H1 (cell line): ENCODE results near the gene SLC1A7. TPM values are rescaled to one million over a fixed set of nuclear protein-coding genes. Genes with fewer than 3 reads are reported as not detected.
A peak's percentile ranks its signal among the peaks of the same experiment; 100 is the strongest.

ENCODE experiments used
- CTCF ChIA-PET: fragments of 300-600 bp; sonication (Branson Sonifier 250); formaldehyde crosslinking; loops from one replicate; lab custom pipeline; 2021; ENCODE audit not compliant: partially characterized antibody; lab: Charles Lee
- POLR2A ChIA-PET: fragments of 300-600 bp; sonication (Branson Sonifier 250); formaldehyde crosslinking; loops from one replicate; lab custom pipeline; 2021; ENCODE audit warnings: inconsistent platforms; ENCODE audit not compliant: partially characterized antibody; lab: Charles Lee
- DNase-seq, 2 experiments: peaks; one replicate each; pipeline versions ENCODE4 v3.0.0 to v3.0.0-alpha.2; 2010 to 2022; ENCODE audit warnings: low spot score in 2 of 2, low read depth in 1 of 2, mixed read lengths in 1 of 2
- FAIRE-seq: peaks from 2 replicates; lab custom pipeline; 2011; peaks lifted over from hg19 to GRCh38; lab: Jason Lieb, UNC
- H2AFZ ChIP-seq: 2 replicates; pipeline ENCODE4 v1.8.1; 2012; ENCODE audit warnings: low read length, inconsistent platforms
- H2AK5ac ChIP-seq: 2 replicates; pipeline ENCODE4 v1.6.1; 2013; ENCODE audit warnings: low read depth, low read length
- H2BK120ac ChIP-seq: replicated peaks from 2 replicates; pipeline ENCODE3; 2013; ENCODE audit warnings: low read depth, low read length, inconsistent platforms
- H2BK12ac ChIP-seq: 2 replicates; pipeline ENCODE4 v1.6.1; 2013; ENCODE audit warnings: low read depth, low read length
- H2BK15ac ChIP-seq: 2 replicates; pipeline ENCODE4 v1.6.1; 2013; ENCODE audit warnings: low read length
- H2BK20ac ChIP-seq: 2 replicates; pipeline ENCODE4 v1.6.1; 2013; ENCODE audit warnings: low read length
- H2BK5ac ChIP-seq: 2 replicates; pipeline ENCODE4 v1.6.1; 2013; ENCODE audit warnings: low read depth, low read length
- H3K14ac ChIP-seq: 2 replicates; pipeline ENCODE4 v1.6.1; 2013; ENCODE audit warnings: inconsistent platforms; ENCODE audit not compliant: insufficient read length
- H3K18ac ChIP-seq: 2 replicates; pipeline ENCODE4 v1.6.1; 2013; ENCODE audit warnings: low read length; ENCODE audit errors: extremely low read depth
- H3K23ac ChIP-seq: 2 replicates; pipeline ENCODE4 v1.6.1; 2013; ENCODE audit warnings: inconsistent platforms; ENCODE audit not compliant: insufficient read length
- H3K23me2 ChIP-seq: 2 replicates; pipeline ENCODE4 v1.6.1; 2013; ENCODE audit warnings: low read depth, low read length
- H3K27ac ChIP-seq: 2 replicates; pipeline ENCODE4 v1.6.1; 2011; ENCODE audit warnings: low read depth, low read length, inconsistent platforms
- H3K27me3 ChIP-seq, 4 experiments: replicated peaks in 1 of 4; 1 replicate in 1 of 4; 2 replicates in 3 of 4; pipeline versions ENCODE4 v1.6.1 to v1.8.1; 2011 to 2013; ENCODE audit warnings: low read length in 3 of 4, mild to moderate bottlenecking in 3 of 4, inconsistent platforms in 2 of 4, mixed read lengths in 2 of 4, moderate library complexity in 1 of 4; ENCODE audit not compliant: control insufficient read depth in 3 of 4, insufficient read depth in 3 of 4; ENCODE audit errors: extremely low read depth in 1 of 4
- H3K36me3 ChIP-seq, 4 experiments: 2 replicates each; pipeline versions ENCODE4 v1.6.1 to v1.8.1; 2011 to 2013; ENCODE audit warnings: mild to moderate bottlenecking in 4 of 4, low read length in 3 of 4, moderate library complexity in 2 of 4, control low read depth in 1 of 4, inconsistent platforms in 1 of 4; ENCODE audit not compliant: insufficient read depth in 4 of 4, control insufficient read depth in 2 of 4
- H3K4ac ChIP-seq: replicated peaks from 2 replicates; pipeline ENCODE3; 2013; ENCODE audit warnings: low read length, low read depth, mixed read lengths, inconsistent platforms; ENCODE audit not compliant: insufficient read length
- H3K4me1 ChIP-seq, 4 experiments: replicated peaks in 1 of 4; 1 replicate in 1 of 4; 2 replicates in 3 of 4; pipeline versions ENCODE4 v1.6.1 to v1.8.1; 2011 to 2013; ENCODE audit warnings: low read length in 3 of 4, inconsistent platforms in 2 of 4, mixed read lengths in 1 of 4; ENCODE audit not compliant: insufficient read depth in 4 of 4, control insufficient read depth in 3 of 4
- H3K4me2 ChIP-seq, 2 experiments: 2 replicates each; pipeline versions ENCODE4 v1.6.1 to v1.8.1; 2011 to 2013; ENCODE audit warnings: low read depth in 2 of 2, low read length in 2 of 2, control low read depth in 1 of 2, inconsistent platforms in 1 of 2, mild to moderate bottlenecking in 1 of 2; ENCODE audit not compliant: insufficient read depth in 1 of 2
- H3K4me3 ChIP-seq, 4 experiments: fragments of 200-600, 300-600 bp in 1 of 4; sonication (generic), shearing (Covaris generic), sonication (Bioruptor Twin) in 1 of 4; 2 replicates each; pipeline versions ENCODE4 v1.5.1 to v1.8.1; 2011 to 2016; ENCODE audit warnings: low read length in 4 of 4, low read depth in 3 of 4, control low read depth in 2 of 4, inconsistent platforms in 2 of 4, mild to moderate bottlenecking in 2 of 4, mixed read lengths in 1 of 4, moderate library complexity in 1 of 4; ENCODE audit not compliant: insufficient read depth in 2 of 4; ENCODE audit errors: extremely low read depth in 1 of 4
- H3K56ac ChIP-seq: replicated peaks from 2 replicates; pipeline ENCODE3; 2013; ENCODE audit warnings: low read depth, mild to moderate bottlenecking, mixed read lengths, low read length, inconsistent platforms; ENCODE audit not compliant: insufficient read length
- H3K79me1 ChIP-seq: 2 replicates; pipeline ENCODE4 v1.6.1; 2013; ENCODE audit warnings: low read depth, low read length, control low read depth
- H3K79me2 ChIP-seq, 2 experiments: 2 replicates each; pipeline versions ENCODE4 v1.6.1 to v1.8.1; 2012 to 2013; ENCODE audit warnings: low read length in 2 of 2, mild to moderate bottlenecking in 2 of 2, inconsistent platforms in 1 of 2; ENCODE audit not compliant: insufficient read depth in 2 of 2, control insufficient read depth in 1 of 2
- H3K9ac ChIP-seq, 4 experiments: replicated peaks in 1 of 4; 1 replicate in 1 of 4; 2 replicates in 3 of 4; pipeline versions ENCODE4 v1.6.1 to v1.8.1; 2011 to 2013; ENCODE audit warnings: low read depth in 3 of 4, low read length in 3 of 4, control low read depth in 2 of 4, mild to moderate bottlenecking in 2 of 4, moderate library complexity in 2 of 4, inconsistent platforms in 1 of 4; ENCODE audit errors: extremely low read depth in 1 of 4
- H3K9me3 ChIP-seq, 2 experiments: 2 replicates each; pipeline versions ENCODE4 v1.6.1 to v1.8.1; 2012 to 2013; ENCODE audit warnings: mild to moderate bottlenecking in 2 of 2, moderate library complexity in 2 of 2, control low read depth in 1 of 2, inconsistent platforms in 1 of 2, low read depth in 1 of 2, low read length in 1 of 2, mixed read lengths in 1 of 2; ENCODE audit not compliant: insufficient read depth in 2 of 2
- H4K20me1 ChIP-seq, 2 experiments: replicated peaks in 1 of 2; 2 replicates each; pipeline versions ENCODE3 to v1.8.1; 2011 to 2013; ENCODE audit warnings: inconsistent platforms in 2 of 2, low read length in 2 of 2, mild to moderate bottlenecking in 1 of 2; ENCODE audit not compliant: insufficient read depth in 2 of 2, control insufficient read depth in 1 of 2
- H4K5ac ChIP-seq: 2 replicates; pipeline ENCODE4 v1.6.1; 2013; ENCODE audit warnings: low read length, low read depth, mixed read lengths, inconsistent platforms; ENCODE audit not compliant: insufficient read length
- H4K8ac ChIP-seq: 2 replicates; pipeline ENCODE4 v1.8.0; 2013; ENCODE audit warnings: mild to moderate bottlenecking, moderate library complexity, low read length, inconsistent platforms; ENCODE audit not compliant: insufficient read depth; ENCODE audit errors: extremely low read depth
- H4K91ac ChIP-seq: replicated peaks from 2 replicates; pipeline ENCODE3; 2013; ENCODE audit warnings: low read length, mixed read lengths, inconsistent platforms; ENCODE audit not compliant: insufficient read length
- ASH2L ChIP-seq: fragments of 200-600, 300-600 bp; sonication (generic); IDR thresholded peaks from one replicate; pipeline ENCODE4 v1.7.1; 2017; ENCODE audit warnings: low read length
- CBX8 ChIP-seq: fragments of 300-800, 300-1000 bp; sonication (generic); IDR thresholded peaks from 2 replicates; pipeline ENCODE4 v1.7.1; 2016; ENCODE audit warnings: low read depth, low read length, borderline replicate concordance
- EZH2 ChIP-seq: fragments of 200-600 bp; sonication (generic); IDR thresholded peaks from 2 replicates; pipeline ENCODE4 v1.7.1; 2012; ENCODE audit warnings: low read depth, mild to moderate bottlenecking, moderate library complexity, low read length, inconsistent platforms; ENCODE audit not compliant: severe bottlenecking
- WGBS, 2 experiments: shearing (Covaris generic) in 1 of 2; methylation state at CpG; one replicate each; pipeline versions ENCODE4 v1.1.6 to v1.1.7; 2013 to 2015; ENCODE audit warnings: low lambda C conversion rate in 2 of 2, mixed read lengths in 2 of 2, inconsistent platforms in 1 of 2, low coverage in 1 of 2, missing lambda C conversion rate in 1 of 2; ENCODE audit not compliant: insufficient replicate concordance in 2 of 2, insufficient coverage in 1 of 2, insufficient read length in 1 of 2; ENCODE audit errors: extremely low coverage in 1 of 2, missing lambda C conversion rate in 1 of 2; 5-methylcytosine and 5-hydroxymethylcytosine counted together
- polyA plus RNA-seq, 7 experiments: library from polyadenylated mRNA; depleted of rRNA in 3 of 7; stranded (reverse) in 5 of 7; unstranded in 2 of 7; fragments of >200 nt in 5 of 7; fragments of 200-250 nt in 2 of 7; gene quantifications; 1 replicate in 5 of 7; 2 replicates in 1 of 7; 4 replicates in 1 of 7; pipeline versions ENCODE4 v1.2.1 to v1.2.3, GENCODE V29; 2011 to 2013; ENCODE audit warnings: missing spikeins in 2 of 7, mixed read lengths in 2 of 7
- total RNA-seq: library from RNA; stranded (reverse); fragmentation: NEBNext Ultra II Directional; extraction: Animal tissue kit (Norgen Biotek cat#: 25700); gene quantifications from 2 replicates; pipeline ENCODE4 v1.2.1, GENCODE V29; 2021

The SLC1A7 gene
- total and polyA plus RNA-seq, 2 of the 8 experiments (the other 6 are each of a cell fraction or from before 2014, with no cell fraction given): not detected

DNA sequence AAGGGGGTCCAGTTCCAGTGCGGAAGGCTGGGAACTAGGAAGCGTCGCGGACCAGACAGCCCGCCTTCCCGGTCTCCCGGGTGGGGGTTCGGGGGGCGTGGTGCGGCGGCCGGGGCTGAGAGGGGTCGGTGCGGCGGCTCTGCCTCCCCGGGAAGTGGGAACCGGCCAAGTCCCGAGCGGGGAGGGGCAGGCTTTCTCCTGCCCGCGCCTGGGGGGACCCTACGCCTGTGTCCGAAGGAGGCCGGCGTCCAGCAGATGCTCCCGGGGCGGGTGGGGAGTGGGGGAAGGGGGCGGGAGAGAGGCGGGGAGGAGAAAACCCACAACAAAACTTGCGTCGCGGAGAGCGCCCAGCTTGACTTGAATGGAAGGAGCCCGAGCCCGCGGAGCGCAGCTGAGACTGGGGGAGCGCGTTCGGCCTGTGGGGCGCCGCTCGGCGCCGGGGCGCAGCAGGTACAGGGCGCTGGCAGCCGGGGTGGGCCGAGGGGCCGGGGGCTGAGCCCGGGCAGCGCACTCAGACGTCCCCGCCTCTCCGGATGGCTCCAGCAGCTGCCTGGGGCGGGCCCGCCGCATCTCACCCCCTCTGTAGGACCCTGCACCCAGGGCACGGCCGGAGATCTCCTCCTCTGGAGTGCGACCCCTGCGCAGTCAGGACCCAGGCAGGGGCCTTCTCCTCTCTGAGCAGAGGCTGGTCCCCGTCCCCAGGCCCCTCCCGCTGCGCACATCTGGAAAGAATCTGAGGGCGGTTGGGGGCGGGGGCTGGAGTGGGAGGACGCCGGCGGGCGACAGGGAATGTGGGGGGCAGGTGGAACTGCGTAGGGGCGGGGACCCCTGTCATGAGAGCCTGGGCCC is 80.4 kb downstream of the SLC1A7 start, which contains the start of gene PODN:
PODN (plus strand) TSS at position 355 of the 849 bp plus-strand sequence. CDS start 7,643 bp downstream, outside the sequence.
- DNase-seq (peak in 1 of 2 experiments; percentile 66), FAIRE-seq (no peak)
- Histone ChIP-seq H4K91ac (peak within 1 kb of the TSS; percentile 26), H3K14ac (no peak within 1 kb of the TSS), H3K79me2 (no peaks in the 10 kb centered on the region), H2BK5ac (no peak within 1 kb of the TSS), H3K18ac (peak within 1 kb of the TSS; percentile 24; the same call in 1 of the 2 replicates), H2BK15ac (no peak within 1 kb of the TSS; the same call in 1 of the 2 replicates), H3K79me1 (no peaks in the 10 kb centered on the region), H2AFZ (peak within 1 kb of the TSS; percentile 54; the same call in 1 of the 2 replicates), H3K27ac (no peak within 1 kb of the TSS), H2AK5ac (no peak within 1 kb of the TSS), H3K36me3 (no peaks in the 10 kb centered on the region), H3K56ac (no peak within 1 kb of the TSS), H2BK120ac (no peak within 1 kb of the TSS), H3K27me3 (peaks cover 30 to 56% (median 50%) of the 10 kb centered on the region in 4 experiments), H4K20me1 (no peaks in the 10 kb centered on the region), H3K4me2 (peak within 1 kb of the TSS; percentile 78 to 95), H2BK12ac (no peak within 1 kb of the TSS; the same call in 1 of the 2 replicates), H4K8ac (peak within 1 kb of the TSS; percentile 12), H3K9ac (no peak within 1 kb of the TSS; a peak in 2 of 7 replicates), H3K23me2 (peaks cover 11% of the 10 kb centered on the region; the same call in 1 of the 2 replicates), H2BK20ac (no peak within 1 kb of the TSS), H3K4me1 (peaks cover 0 to 9% (median 3%) of the 10 kb centered on the region in 4 experiments; a peak in 5 of 7 replicates), H3K4ac (no peak within 1 kb of the TSS), H3K9me3 (no peaks in the 10 kb centered on the region), H3K4me3 (peak within 1 kb of the TSS; percentile 29 to 69 (median 56)), H4K5ac (no peak within 1 kb of the TSS), H3K23ac (no peak within 1 kb of the TSS)
- POLR2A ChIA-PET: no interaction called here
- TF ChIP-seq ASH2L: peak; percentile 4
- no peak for TF ChIP-seq CBX8
- TF ChIP-seq EZH2: peak; percentile 38
- CTCF ChIA-PET: interaction anchor here (0.5 to 2.4 kb wide), 8 partner anchors 9 to 985 kb away, joined by 3 to 5 read pairs (median 3); no protein-coding TSS in a partner anchor
- WGBS, 2 experiments: 3% methylated on average over 23 of the region's 73 CpGs; no CpG with 5 or more reads in 1 of the 2 experiments
